A549 (cell line): Measurements from ENCODE around the gene XCR1. TPM values are rescaled to one million over a fixed set of nuclear protein-coding genes. Genes with fewer than 3 reads are reported as not detected.

Source experiments
- ATAC-seq, 2 experiments: fragments of 200-7000 bp in 1 of 2; fragments of >200 bp in 1 of 2; cut with Nextera tagmentation in 1 of 2; cut with Tn5 transposase in 1 of 2; 3 replicates each; pipeline versions ENCODE4 v1.8.0 to v1.9.1; 2018 to 2020; ENCODE audit warnings: mild to moderate bottlenecking in 1 of 2, moderate library complexity in 1 of 2
- CTCF ChIA-PET: fragments of 300-600 bp; sonication (Branson Sonifier 250); formaldehyde crosslinking; extraction: SDS; loops from one replicate; lab custom pipeline; 2021; ENCODE audit warnings: antibody characterized with exemption, inconsistent platforms; lab: Yijun Ruan, JAX
- POLR2A ChIA-PET: fragments of 350-600 bp; formaldehyde crosslinking; extraction: SDS; loops from one replicate; lab custom pipeline; 2021; ENCODE audit warnings: antibody characterized with exemption, inconsistent platforms; lab: Yijun Ruan, JAX
- DNase-seq, 2 experiments: peaks; one replicate each; pipeline versions ENCODE4 v3.0.0 to v3.0.0-alpha.2; 2011 to 2016; ENCODE audit warnings: low read depth in 1 of 2, low spot score in 1 of 2
- FAIRE-seq: peaks from 2 replicates; lab custom pipeline; 2011; peaks lifted over from hg19 to GRCh38; lab: Jason Lieb, UNC
- H3K27ac ChIP-seq, 2 experiments: fragments of >200 bp; sonication (Bioruptor Twin); formaldehyde crosslinking; 3 replicates each; pipeline ENCODE4 v1.5.1; 2016 to 2017
- H3K4me1 ChIP-seq: fragments of >200 bp; sonication (Bioruptor Twin); formaldehyde crosslinking; 3 replicates; pipeline ENCODE4 v1.6.1; 2016
- H3K4me2 ChIP-seq: fragments of >200 bp; sonication (Bioruptor Twin); formaldehyde crosslinking; 3 replicates; pipeline ENCODE4 v1.6.1; 2016
- H3K4me3 ChIP-seq: fragments of >200 bp; sonication (Bioruptor Twin); formaldehyde crosslinking; 3 replicates; pipeline ENCODE4 v1.5.1; 2016
- H3K9me3 ChIP-seq: fragments of >200 bp; sonication (Bioruptor Twin); formaldehyde crosslinking; 3 replicates; pipeline ENCODE4 v1.6.1; 2016
- ATOH8 ChIP-seq: fragments of 250-450 bp; sonication (Bioruptor Pico); IDR thresholded peaks from 2 replicates; pipeline ENCODE4 v1.5.0; 2020; ENCODE audit warnings: low read depth, mild to moderate bottlenecking, moderate library complexity
- BCL3 ChIP-seq: fragments of >200 bp; sonication (Bioruptor Twin); formaldehyde crosslinking; IDR thresholded peaks from 3 replicates; pipeline ENCODE4 v1.6.1; 2016
- CBX2 ChIP-seq: fragments of 200-600 bp; sonication (generic); IDR thresholded peaks from 2 replicates; pipeline ENCODE4 v1.6.1; 2016; ENCODE audit warnings: low read depth, mild to moderate bottlenecking, borderline replicate concordance
- CTCF ChIP-seq: fragments of >200 bp; sonication (Bioruptor Twin); formaldehyde crosslinking; IDR thresholded peaks from 3 replicates; pipeline ENCODE4 v1.5.1; 2016
- E2F6 ChIP-seq: IDR thresholded peaks from 2 replicates; pipeline ENCODE4 v1.6.1; 2012; ENCODE audit warnings: low read depth, borderline replicate concordance
- EHMT2 ChIP-seq: fragments of 200-600 bp; sonication (generic); IDR thresholded peaks from 2 replicates; pipeline ENCODE4 v1.6.1; 2016; ENCODE audit warnings: antibody characterized with exemption, low read depth, mild to moderate bottlenecking, moderate library complexity
- EP300 ChIP-seq, 2 experiments: fragments of >200 bp; sonication (Bioruptor Twin); formaldehyde crosslinking; IDR thresholded peaks; 2 replicates in 1 of 2; 3 replicates in 1 of 2; pipeline ENCODE4 v1.6.1; 2016 to 2017
- FOSB ChIP-seq: fragments of 250-450 bp; sonication (Bioruptor Pico); IDR thresholded peaks from 2 replicates; pipeline ENCODE4 v1.5.0; 2020; ENCODE audit warnings: mild to moderate bottlenecking, moderate library complexity
- GATA3 ChIP-seq: IDR thresholded peaks from 2 replicates; pipeline ENCODE4 v1.6.1; 2012; ENCODE audit warnings: borderline replicate concordance
- HEYL ChIP-seq: fragments of 250-450 bp; sonication (Bioruptor Pico); IDR thresholded peaks from 2 replicates; pipeline ENCODE4 v1.8.0; 2021; ENCODE audit warnings: mild to moderate bottlenecking, moderate library complexity
- JUNB ChIP-seq: fragments of >200 bp; sonication (Bioruptor Twin); formaldehyde crosslinking; IDR thresholded peaks from 2 replicates; pipeline ENCODE4 v1.6.1; 2016
- KDM5A ChIP-seq: fragments of 200-600 bp; sonication (generic); IDR thresholded peaks from 2 replicates; pipeline ENCODE4 v1.6.1; 2016; ENCODE audit warnings: antibody characterized with exemption, mild to moderate bottlenecking
- MAX ChIP-seq: IDR thresholded peaks from 2 replicates; pipeline ENCODE4 v1.6.1; 2012
- NPAS2 ChIP-seq: fragments of 250-450 bp; sonication (Bioruptor Pico); IDR thresholded peaks from 2 replicates; pipeline ENCODE4 v1.8.0; 2022; ENCODE audit warnings: mild to moderate bottlenecking, moderate library complexity, borderline replicate concordance
- POLR2A ChIP-seq: IDR thresholded peaks from 2 replicates; pipeline ENCODE4 v1.6.1; 2012; ENCODE audit warnings: mild to moderate bottlenecking, low read length
- POLR2AphosphoS2 ChIP-seq: conservative IDR thresholded peaks from 2 replicates; pipeline ENCODE4 v1.6.1; 2012; ENCODE audit warnings: low read length, improper control_type of control experiment, inconsistent platforms
- RFX5 ChIP-seq: fragments of 450-650 bp; IDR thresholded peaks from 2 replicates; pipeline ENCODE4 v1.7.1; 2014; ENCODE audit warnings: antibody characterized with exemption, mild to moderate bottlenecking, moderate library complexity
- SREBF2 ChIP-seq: fragments of 450-650 bp; IDR thresholded peaks from 2 replicates; pipeline ENCODE4 v1.6.1; 2014; ENCODE audit warnings: mild to moderate bottlenecking, moderate library complexity
- USF2 ChIP-seq: fragments of 450-650 bp; IDR thresholded peaks from 2 replicates; pipeline ENCODE4 v1.6.1; 2014; ENCODE audit warnings: antibody characterized with exemption
- ZNF302 ChIP-seq: fragments of 250-450 bp; sonication (Bioruptor Pico); IDR thresholded peaks from 2 replicates; pipeline ENCODE4 v1.9.0; 2021; ENCODE audit warnings: inconsistent platforms, mild to moderate bottlenecking, moderate library complexity
- WGBS: methylation state at CpG from one replicate; pipeline ENCODE4 v1.1.6; 2017; ENCODE audit errors: missing lambda C conversion rate; 5-methylcytosine and 5-hydroxymethylcytosine counted together
- polyA plus RNA-seq, 4 experiments: library from polyadenylated mRNA; depleted of rRNA in 3 of 4; stranded (reverse); fragments of >200 nt; fragmentation: RNase III in 1 of 4; extraction: RNeasy Plus Mini Kit Qiagen cat#74134 plus additional on column Dnase treatment in 1 of 4; gene quantifications; 2 replicates in 3 of 4; 3 replicates in 1 of 4; pipeline ENCODE4 v1.2.3, GENCODE V29; 2011 to 2017
- TF ChIP-seq, protein P1 (sequence below): IDR thresholded peaks from 2 replicates; pipeline ENCODE4 v1.6.1; 2012
- TF ChIP-seq, protein P2 (sequence below): fragments of >200 bp; sonication (Bioruptor Twin); formaldehyde crosslinking; IDR thresholded peaks from 2 replicates; pipeline ENCODE4 v1.6.1; 2016

Gene XCR1
- polyA plus RNA-seq, 2 of the 4 experiments (the other 2 are of a cell fraction) = not detected

GRCh38 chr3:46031269-46031668, 4.0 kb upstream of the XCR1 start:
- Histone ChIP-seq H3K27ac (no peak overlapping the region), H3K4me2 (no peak overlapping the region), H3K4me3 (no peak overlapping the region), H3K4me1 (no peaks in the 10 kb centered on the region), H3K9me3 (no peaks in the 10 kb centered on the region; the same call in 2 of the 3 replicates)
- ATAC-seq (no peak), FAIRE-seq (no peak), DNase-seq (no peak)
- WGBS = 0% methylated on average over 1 of the region's 4 CpGs
- POLR2A ChIA-PET = no interaction called here
- CTCF ChIA-PET = no interaction called here
- TF ChIP-seq NPAS2 (CRISPR knock-in tag) (no peak), EP300 (IDR thresholded peaks at IDR 0.05) (no peak), JUNB (no peak), HEYL (CRISPR knock-in tag) (no peak), KDM5A (no peak), RFX5 (no peak), FOSB (CRISPR knock-in tag) (no peak), CBX2 (no peak), ATOH8 (CRISPR knock-in tag) (no peak)

GRCh38 chr3:46030626-46031025, 3.3 kb upstream of the XCR1 start:
- ATAC-seq (no peak), FAIRE-seq (no peak), DNase-seq (no peak)
- no peak overlapping the region for H3K27ac ChIP-seq
- CTCF ChIA-PET = interaction anchor here (1.1 kb wide), 1 partner anchor 49 kb away, joined by 3 read pairs; no protein-coding TSS in a partner anchor
- H3K4me2 ChIP-seq = no peak overlapping the region
- WGBS = 29% methylated on average over 3 of the region's 6 CpGs
- no peaks in the 10 kb centered on the region; the same call in 2 of the 3 replicates for H3K9me3 ChIP-seq
- H3K4me3 ChIP-seq = no peak overlapping the region
- H3K4me1 ChIP-seq = no peaks in the 10 kb centered on the region
- TF ChIP-seq, protein P1, sequence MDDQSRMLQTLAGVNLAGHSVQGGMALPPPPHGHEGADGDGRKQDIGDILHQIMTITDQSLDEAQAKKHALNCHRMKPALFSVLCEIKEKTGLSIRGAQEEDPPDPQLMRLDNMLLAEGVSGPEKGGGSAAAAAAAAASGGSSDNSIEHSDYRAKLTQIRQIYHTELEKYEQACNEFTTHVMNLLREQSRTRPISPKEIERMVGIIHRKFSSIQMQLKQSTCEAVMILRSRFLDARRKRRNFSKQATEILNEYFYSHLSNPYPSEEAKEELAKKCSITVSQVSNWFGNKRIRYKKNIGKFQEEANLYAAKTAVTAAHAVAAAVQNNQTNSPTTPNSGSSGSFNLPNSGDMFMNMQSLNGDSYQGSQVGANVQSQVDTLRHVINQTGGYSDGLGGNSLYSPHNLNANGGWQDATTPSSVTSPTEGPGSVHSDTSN = no peak
- TF ChIP-seq CBX2 = no peak
- no peak for TF ChIP-seq EHMT2
- TF ChIP-seq GATA3 = no peak
- TF ChIP-seq SREBF2 = no peak
- no peak for TF ChIP-seq BCL3
- no peak for TF ChIP-seq POLR2AphosphoS2
- no peak for TF ChIP-seq POLR2A
- TF ChIP-seq CTCF = no peak
- TF ChIP-seq HEYL (CRISPR knock-in tag) = no peak
- no peak for TF ChIP-seq E2F6
- no peak for TF ChIP-seq USF2
- TF ChIP-seq MAX = no peak
- no peak for TF ChIP-seq ZNF302 (CRISPR knock-in tag)
- TF ChIP-seq, protein P2, sequence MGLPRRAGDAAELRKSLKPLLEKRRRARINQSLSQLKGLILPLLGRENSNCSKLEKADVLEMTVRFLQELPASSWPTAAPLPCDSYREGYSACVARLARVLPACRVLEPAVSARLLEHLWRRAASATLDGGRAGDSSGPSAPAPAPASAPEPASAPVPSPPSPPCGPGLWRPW = no peak
- POLR2A ChIA-PET = no interaction called here
